Chondrocyte (in vitro differentiated cells): ENCODE measurements around the gene OR2S2. TPM values are rescaled to one million over a fixed set of nuclear protein-coding genes. Genes with fewer than 3 reads are reported as not detected.
A peak's percentile ranks its signal among the peaks of the same experiment; 100 is the strongest.

Source experiments
- DNase-seq: peaks from one replicate; pipeline ENCODE4 v3.0.0; 2021; ENCODE audit warnings: mixed read lengths, low spot score
- H3K27ac Mint-ChIP-seq: one replicate; pipeline ENCODE4 v1.8.0; 2021; ENCODE audit warnings: mild to moderate bottlenecking, moderate library complexity, mixed read lengths; ENCODE audit not compliant: unreplicated experiment
- H3K27me3 Mint-ChIP-seq: 2 replicates; pipeline ENCODE4 v1.8.0; 2021; ENCODE audit warnings: low read depth, mixed read lengths
- H3K36me3 Mint-ChIP-seq: 2 replicates; pipeline ENCODE4 v1.8.0; 2021; ENCODE audit warnings: low read depth, mixed read lengths
- H3K4me1 Mint-ChIP-seq: 2 replicates; pipeline ENCODE4 v1.8.0; 2021; ENCODE audit warnings: low read depth, mild to moderate bottlenecking, mixed read lengths
- H3K4me3 Mint-ChIP-seq: one replicate; pipeline ENCODE4 v1.8.0; 2021; ENCODE audit warnings: mild to moderate bottlenecking, moderate library complexity, mixed read lengths; ENCODE audit not compliant: unreplicated experiment
- H3K9me3 Mint-ChIP-seq: 2 replicates; pipeline ENCODE4 v1.8.0; 2021; ENCODE audit warnings: low read depth, mixed read lengths
- CTCF ChIP-seq: fragments of 200-600 bp; sonication (generic); IDR thresholded peaks from 2 replicates; pipeline ENCODE4 v1.5.0; 2021; ENCODE audit warnings: antibody characterized with exemption, mild to moderate bottlenecking, moderate library complexity
- total RNA-seq: library from RNA; stranded (reverse); gene quantifications from 3 replicates; pipeline ENCODE4 v1.2.1, GENCODE V29; 2021

Gene OR2S2
- total RNA-seq, 1 donor from 2014 or later: not detected

DNA sequence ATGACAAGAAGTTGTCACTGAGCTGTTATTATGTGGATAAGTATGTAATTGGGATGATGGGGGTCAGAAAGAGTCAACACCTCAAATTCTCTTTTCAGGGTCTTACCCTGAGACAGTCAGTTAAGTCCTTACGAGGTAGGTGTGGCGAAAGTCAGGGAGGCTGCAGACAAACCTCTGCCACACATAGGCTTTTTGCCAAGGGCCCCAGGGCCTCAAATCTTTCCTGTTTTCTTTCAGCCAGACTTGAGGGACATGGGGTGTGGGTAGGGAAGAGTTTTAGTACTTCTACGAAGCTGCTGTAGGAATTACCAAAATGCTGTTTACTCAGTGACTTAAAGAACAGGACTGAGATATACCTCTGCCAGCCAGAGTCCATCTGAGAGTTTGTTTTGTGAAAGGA lies 13.8 kb downstream of the OR2S2 start:
- Mint-ChIP-seq H3K36me3 (no peaks in the 10 kb centered on the region), H3K4me1 (peaks cover 51% of the 10 kb centered on the region), H3K4me3 (no peak overlapping the region), H3K27ac (no peak overlapping the region), H3K27me3 (no peaks in the 10 kb centered on the region), H3K9me3 (no peaks in the 10 kb centered on the region)
- DNase-seq: no peak
- no peak for TF ChIP-seq CTCF

- Mint-ChIP-seq H3K27me3 (no peaks in the 10 kb centered on the region), H3K36me3 (no peaks in the 10 kb centered on the region), H3K4me1 (peaks cover 57% of the 10 kb centered on the region), H3K4me3 (no peak overlapping the region), H3K27ac (no peak overlapping the region), H3K9me3 (peaks cover 3% of the 10 kb centered on the region)
- DNase-seq: no peak
- TF ChIP-seq CTCF: no peak
These were observed 15.7 kb downstream of the OR2S2 start for GRCh38 chr9:35942286-35942685.

DNA sequence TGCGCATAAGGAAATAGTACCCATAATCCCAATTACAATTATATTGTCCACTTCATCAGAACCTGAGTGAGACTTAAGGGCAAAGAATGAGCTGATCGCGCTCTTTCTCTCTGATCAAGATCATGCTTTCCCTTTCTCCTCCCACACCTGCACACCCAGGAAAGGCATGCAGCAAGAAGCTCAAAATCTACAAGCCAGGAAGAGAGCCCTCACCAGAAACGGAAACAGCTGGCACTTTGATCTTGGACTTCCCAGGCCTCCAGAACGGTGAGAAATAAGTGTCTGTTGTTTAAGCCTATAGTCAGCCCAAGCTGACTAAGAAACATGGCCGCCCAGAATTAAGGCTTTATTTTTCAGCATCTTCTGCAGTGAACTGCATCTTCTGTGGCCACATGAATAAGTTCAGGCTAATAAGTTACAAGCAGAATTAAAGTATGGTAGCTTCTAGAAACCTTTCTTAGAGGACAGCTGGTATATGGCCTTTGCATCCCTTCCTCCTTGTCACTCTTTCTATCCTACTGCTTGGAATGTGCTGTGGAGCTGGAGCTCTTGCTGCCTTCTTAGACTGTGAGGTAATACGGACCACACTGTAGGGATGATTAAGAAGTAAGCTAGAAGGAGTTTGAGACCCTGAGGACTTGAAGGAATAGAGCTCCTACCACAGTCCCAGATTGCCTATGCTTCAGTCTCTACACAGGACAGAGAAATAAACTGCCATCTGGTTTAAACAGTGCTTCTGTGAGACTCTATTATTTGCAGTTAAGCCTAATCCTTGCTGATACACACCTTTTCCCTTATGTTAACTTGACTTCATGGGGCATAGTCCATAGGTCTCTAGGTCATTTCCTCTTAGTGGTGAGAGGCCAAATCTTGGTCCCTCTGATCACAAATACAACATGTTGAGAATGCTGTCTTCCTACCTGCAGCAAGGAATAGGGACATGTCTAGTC lies 17.2 kb downstream of the OR2S2 start:
- Mint-ChIP-seq H3K36me3 (no peaks in the 10 kb centered on the region), H3K9me3 (peaks cover 8% of the 10 kb centered on the region), H3K27me3 (no peaks in the 10 kb centered on the region), H3K4me1 (peaks cover 71% of the 10 kb centered on the region), H3K4me3 (no peak overlapping the region), H3K27ac (peak overlapping the region; percentile 24)
- DNase-seq: no peak
- no peak for TF ChIP-seq CTCF

DNA sequence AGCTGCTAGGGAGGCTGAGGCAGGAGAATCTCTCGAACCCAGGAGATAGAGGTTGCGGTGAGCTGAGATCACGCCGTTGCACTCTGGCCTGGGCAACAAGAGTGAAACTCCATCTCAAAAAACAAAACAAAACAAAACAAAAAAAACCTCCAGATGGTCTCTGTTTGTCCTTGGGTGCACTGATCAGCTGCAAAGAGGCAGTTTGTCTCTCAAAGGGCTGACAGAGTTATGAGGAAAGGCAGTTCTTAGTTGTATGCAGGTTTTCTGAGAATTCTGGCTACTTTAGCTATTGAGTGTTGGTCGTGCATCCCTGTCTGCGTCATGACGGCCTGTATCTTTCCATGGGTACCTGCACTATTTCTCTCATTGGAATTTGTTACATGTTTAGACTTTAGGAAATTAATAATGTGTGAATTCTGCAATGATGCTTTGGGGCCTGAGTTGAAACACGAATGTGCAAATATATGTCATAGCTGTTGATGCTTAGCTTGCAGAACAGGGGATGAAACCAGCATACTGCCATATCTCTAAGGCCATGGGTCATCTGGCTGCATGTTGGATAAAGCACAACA lies 18.2 kb downstream of the OR2S2 start:
- no peak overlapping the region for H3K4me3 Mint-ChIP-seq
- TF ChIP-seq CTCF: no peak
- no peaks in the 10 kb centered on the region for H3K36me3 Mint-ChIP-seq
- H3K27me3 Mint-ChIP-seq: no peaks in the 10 kb centered on the region
- H3K9me3 Mint-ChIP-seq: peaks cover 8% of the 10 kb centered on the region
- H3K27ac Mint-ChIP-seq: no peak overlapping the region
- peaks cover 69% of the 10 kb centered on the region for H3K4me1 Mint-ChIP-seq
- no peak for DNase-seq

DNA sequence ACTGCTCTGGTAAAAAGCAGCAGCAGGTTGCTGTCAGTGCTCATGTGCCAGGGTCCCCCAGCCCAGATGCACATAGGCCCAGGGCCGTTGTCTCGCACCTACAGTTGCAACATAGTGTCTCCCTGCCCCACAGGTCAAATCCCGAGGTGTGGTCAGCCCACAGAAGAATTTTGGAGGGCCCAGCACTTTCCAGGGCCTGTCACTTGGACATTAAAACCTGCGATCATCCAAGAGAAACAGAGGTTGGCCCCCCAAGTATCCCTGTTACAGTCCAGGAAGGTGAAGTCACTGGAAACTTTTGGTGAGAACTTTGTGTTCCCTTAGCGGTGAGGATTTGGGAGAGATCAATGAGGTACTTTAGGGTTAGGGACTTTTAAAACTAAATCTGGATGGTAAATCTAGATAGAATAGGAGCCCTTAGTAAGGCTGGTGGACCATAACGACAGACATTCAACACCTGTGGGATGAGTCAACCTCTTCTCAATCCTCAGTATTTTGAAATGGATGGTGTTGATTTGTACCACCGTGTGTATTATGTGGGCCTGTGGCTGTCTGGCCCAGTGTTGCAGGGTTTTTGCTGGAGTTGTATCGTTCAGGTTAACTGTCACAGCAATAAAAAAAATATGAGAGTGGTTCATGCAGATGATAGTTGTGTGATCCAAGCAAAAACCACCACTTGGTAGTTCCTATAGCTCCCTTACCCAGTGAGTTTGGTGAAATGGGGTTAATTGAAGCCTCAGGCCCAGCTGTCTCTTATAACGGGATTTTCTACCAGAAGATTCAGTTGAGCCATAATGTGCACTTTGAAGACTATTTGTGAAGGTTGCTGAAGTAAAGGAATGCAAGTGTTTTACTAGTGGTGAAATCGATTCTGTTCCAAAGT lies 19.2 kb downstream of the OR2S2 start:
- no peak overlapping the region for H3K4me3 Mint-ChIP-seq
- peaks cover 8% of the 10 kb centered on the region for H3K9me3 Mint-ChIP-seq
- no peak for TF ChIP-seq CTCF
- H3K27me3 Mint-ChIP-seq: no peaks in the 10 kb centered on the region
- no peaks in the 10 kb centered on the region for H3K36me3 Mint-ChIP-seq
- no peak for DNase-seq
- no peak overlapping the region for H3K27ac Mint-ChIP-seq
- peaks cover 67% of the 10 kb centered on the region for H3K4me1 Mint-ChIP-seq
